Trophoblast cell (in vitro differentiated cells and primary cell): ENCODE data around the gene MT1E.
"Not testable (repeated sequence)": the region's sequence is repeated elsewhere in the genome, so short reads cannot be mapped to it uniquely, and the experiment has no call there.

ENCODE experiments used
- DNase-seq, 2 donors: peaks; one replicate each; pipeline ENCODE4 v3.0.0-alpha.2; 2016
- H2AFZ ChIP-seq: 2 replicates; pipeline ENCODE4 v1.6.1; 2013; ENCODE audit warnings: low read length, moderate library complexity, mild to moderate bottlenecking; ENCODE audit not compliant: insufficient read depth, poor library complexity
- H2AK5ac ChIP-seq: 2 replicates; pipeline ENCODE4 v1.6.1; 2013; ENCODE audit warnings: mild to moderate bottlenecking, low read length
- H2BK120ac ChIP-seq: 2 replicates; pipeline ENCODE4 v1.6.1; 2013; ENCODE audit warnings: low read length, mild to moderate bottlenecking, moderate library complexity; ENCODE audit not compliant: insufficient read depth, poor library complexity
- H2BK12ac ChIP-seq: 2 replicates; pipeline ENCODE4 v1.6.1; 2013; ENCODE audit warnings: mild to moderate bottlenecking, low read length, moderate library complexity
- H2BK5ac ChIP-seq: 2 replicates; pipeline ENCODE4 v1.6.1; 2013; ENCODE audit warnings: low read length, low read depth, moderate library complexity, mild to moderate bottlenecking; ENCODE audit not compliant: poor library complexity
- H3K14ac ChIP-seq: 2 replicates; pipeline ENCODE4 v1.6.1; 2013; ENCODE audit warnings: mild to moderate bottlenecking, low read length
- H3K18ac ChIP-seq: 2 replicates; pipeline ENCODE4 v1.6.1; 2013; ENCODE audit warnings: mild to moderate bottlenecking, low read length
- H3K23ac ChIP-seq: 2 replicates; pipeline ENCODE4 v1.6.1; 2013; ENCODE audit warnings: low read length
- H3K27ac ChIP-seq: 2 replicates; pipeline ENCODE4 v1.5.1; 2013; ENCODE audit warnings: low read depth, mild to moderate bottlenecking, inconsistent platforms, low read length, moderate library complexity
- H3K27me3 ChIP-seq: 2 replicates; pipeline ENCODE4 v1.6.1; 2013; ENCODE audit warnings: inconsistent platforms, mild to moderate bottlenecking, low read length, moderate library complexity; ENCODE audit not compliant: insufficient read depth
- H3K36me3 ChIP-seq, 2 experiments: 1 replicate in 1 of 2; 2 replicates in 1 of 2; pipeline ENCODE4 v1.6.1; 2013; ENCODE audit warnings: low read length in 2 of 2, mild to moderate bottlenecking in 2 of 2, moderate library complexity in 1 of 2; ENCODE audit not compliant: insufficient read depth in 2 of 2, control insufficient read depth in 1 of 2
- H3K4ac ChIP-seq: 2 replicates; pipeline ENCODE4 v1.6.1; 2013; ENCODE audit warnings: low read depth, mild to moderate bottlenecking, low read length, moderate library complexity
- H3K4me1 ChIP-seq, 2 experiments: 1 replicate in 1 of 2; 2 replicates in 1 of 2; pipeline ENCODE4 v1.6.1; 2013; ENCODE audit warnings: low read length in 2 of 2, mild to moderate bottlenecking in 2 of 2, moderate library complexity in 1 of 2; ENCODE audit not compliant: insufficient read depth in 2 of 2, control insufficient read depth in 1 of 2
- H3K4me2 ChIP-seq: 2 replicates; pipeline ENCODE4 v1.6.1; 2013; ENCODE audit warnings: inconsistent platforms, mild to moderate bottlenecking, low read length, moderate library complexity
- H3K4me3 ChIP-seq: 2 replicates; pipeline ENCODE4 v1.5.1; 2013; ENCODE audit warnings: mild to moderate bottlenecking, low read depth, low read length, inconsistent platforms
- H3K79me1 ChIP-seq: one replicate; pipeline ENCODE4 v1.6.1; 2013; ENCODE audit warnings: low read length
- H3K79me2 ChIP-seq: 2 replicates; pipeline ENCODE4 v1.6.1; 2013; ENCODE audit warnings: low read length, mild to moderate bottlenecking; ENCODE audit not compliant: control insufficient read depth, insufficient read depth, poor library complexity
- H3K9ac ChIP-seq: 2 replicates; pipeline ENCODE4 v1.6.1; 2013; ENCODE audit warnings: mild to moderate bottlenecking, low read length
- H3K9me3 ChIP-seq: 2 replicates; pipeline ENCODE4 v1.6.1; 2013; ENCODE audit warnings: low read depth, mild to moderate bottlenecking, control low read depth, inconsistent platforms, low read length; ENCODE audit not compliant: insufficient read depth
- H4K12ac ChIP-seq: 2 replicates; pipeline ENCODE4 v1.6.1; 2013; ENCODE audit warnings: low read depth, mild to moderate bottlenecking, low read length, moderate library complexity
- H4K8ac ChIP-seq: 2 replicates; pipeline ENCODE4 v1.6.1; 2013; ENCODE audit warnings: low read depth, mild to moderate bottlenecking, low read length, moderate library complexity
- H4K91ac ChIP-seq: one replicate; pipeline ENCODE4 v1.6.1; 2013; ENCODE audit warnings: low read depth, mild to moderate bottlenecking, low read length, moderate library complexity
- WGBS: extraction: QIAGEN DNeasy Blood & Tissue Kit; methylation state at CpG from one replicate; pipeline ENCODE4 v1.1.7; 2013; ENCODE audit warnings: missing lambda C conversion rate; ENCODE audit not compliant: insufficient read length, insufficient coverage; ENCODE audit errors: extremely low coverage; 5-methylcytosine and 5-hydroxymethylcytosine counted together

The MT1E gene

GRCh38 chr16:56618138-56618537 is 7.4 kb upstream of the MT1E start:
- Histone ChIP-seq H2AFZ (no peak overlapping the region), H3K79me2 (no peaks in the 10 kb centered on the region), H4K12ac (no peak overlapping the region), H2BK5ac (no peak overlapping the region), H4K8ac (no peak overlapping the region), H2BK120ac (no peak overlapping the region), H3K18ac (no peak overlapping the region), H3K4me2 (no peak overlapping the region), H3K9me3 (peaks cover 6% of the 10 kb centered on the region), H2BK12ac (no peak overlapping the region), H4K91ac (no peak overlapping the region), H3K79me1 (no peaks in the 10 kb centered on the region), H3K27ac (no peak overlapping the region), H3K36me3 (no peaks in the 10 kb centered on the region), H3K27me3 (peaks cover 30% of the 10 kb centered on the region), H3K4ac (no peak overlapping the region), H3K4me3 (no peak overlapping the region), H3K23ac (no peak overlapping the region), H3K4me1 (peaks cover 0 to 3% of the 10 kb centered on the region in 2 experiments), H2AK5ac (no peak overlapping the region), H3K14ac (no peak overlapping the region), H3K9ac (no peak overlapping the region)
- no CpG with 5 or more reads among the region's 6 CpGs for WGBS
- no peak for DNase-seq

- Histone ChIP-seq H4K8ac (no peak overlapping the region), H4K12ac (no peak overlapping the region)
- DNase-seq = no peak
Measured at GRCh38 chr16:56620339-56620897, 5.2 kb upstream of the MT1E start.

GRCh38 chr16:56621665-56622445 is 3.7 kb upstream of the MT1E start:
- Histone ChIP-seq H3K9me3 (peaks cover 15% of the 10 kb centered on the region), H3K27me3 (peaks cover 41% of the 10 kb centered on the region), H3K4me1 (peaks cover 9 to 17% of the 10 kb centered on the region in 2 experiments)
- H3K4me3 ChIP-seq, H4K91ac ChIP-seq, H3K18ac ChIP-seq, H4K8ac ChIP-seq, H2AK5ac ChIP-seq, H3K23ac ChIP-seq, H3K9ac ChIP-seq, H2BK5ac ChIP-seq, H2BK120ac ChIP-seq, H3K14ac ChIP-seq, DNase-seq, H3K79me2 ChIP-seq, H3K4me2 ChIP-seq, H2AFZ ChIP-seq, H3K4ac ChIP-seq, H2BK12ac ChIP-seq, H3K27ac ChIP-seq, H4K12ac ChIP-seq, H3K79me1 ChIP-seq, H3K36me3 ChIP-seq: not testable (repeated sequence)
- WGBS = no CpG with 5 or more reads among the region's 4 CpGs

More at GRCh38 chr16:56620339-56620897, 5.2 kb upstream of the MT1E start:
- Histone ChIP-seq H3K79me1 (no peaks in the 10 kb centered on the region), H3K4ac (no peak overlapping the region), H2BK12ac (no peak overlapping the region), H3K23ac (no peak overlapping the region), H3K14ac (no peak overlapping the region), H3K79me2 (no peaks in the 10 kb centered on the region), H4K91ac (no peak overlapping the region), H3K27me3 (peaks cover 37% of the 10 kb centered on the region), H3K4me1 (peaks cover 4 to 9% of the 10 kb centered on the region in 2 experiments), H2BK5ac (no peak overlapping the region), H3K27ac (no peak overlapping the region), H3K18ac (no peak overlapping the region), H2AFZ (no peak overlapping the region), H2BK120ac (no peak overlapping the region), H3K36me3 (no peaks in the 10 kb centered on the region), H2AK5ac (no peak overlapping the region), H3K4me3 (no peak overlapping the region), H3K9ac (peak overlapping the region; percentile 38), H3K4me2 (no peak overlapping the region), H3K9me3 (peaks cover 12% of the 10 kb centered on the region)
- WGBS = no CpG with 5 or more reads among the region's 8 CpGs

GRCh38 chr16:56623184-56623583 is 2.4 kb upstream of the MT1E start:
- H4K8ac ChIP-seq, H3K4ac ChIP-seq, H3K9ac ChIP-seq, H4K91ac ChIP-seq, H3K14ac ChIP-seq, H3K23ac ChIP-seq, H2AK5ac ChIP-seq, H2AFZ ChIP-seq, H3K4me3 ChIP-seq, H3K79me2 ChIP-seq, DNase-seq, H2BK120ac ChIP-seq, H3K36me3 ChIP-seq, H3K4me2 ChIP-seq, H2BK5ac ChIP-seq, H3K27ac ChIP-seq, H3K18ac ChIP-seq, H4K12ac ChIP-seq, H2BK12ac ChIP-seq, H3K79me1 ChIP-seq: not testable (repeated sequence)
- peaks cover 28% of the 10 kb centered on the region for H3K27me3 ChIP-seq
- peaks cover 13% of the 10 kb centered on the region for H3K9me3 ChIP-seq
- WGBS = no CpG with 5 or more reads among the region's 5 CpGs
- H3K4me1 ChIP-seq = peaks cover 9 to 13% of the 10 kb centered on the region in 2 experiments
